Progenitor cell of endocrine pancreas (in vitro differentiated cells): ENCODE measurements around the gene OR5B21. TPM values are rescaled to one million over a fixed set of nuclear protein-coding genes. Genes with fewer than 3 reads are reported as not detected.

Experiments used
- DNase-seq: peaks from one replicate; pipeline ENCODE4 v3.0.0; 2021; ENCODE audit warnings: low spot score; ENCODE audit not compliant: unreplicated experiment
- H3K27ac Mint-ChIP-seq: 2 replicates; pipeline ENCODE4 v1.8.0; 2021; ENCODE audit warnings: mild to moderate bottlenecking, moderate library complexity, mixed read lengths
- H3K27me3 Mint-ChIP-seq: 2 replicates; pipeline ENCODE4 v1.8.0; 2021; ENCODE audit warnings: mixed read lengths
- H3K36me3 Mint-ChIP-seq: 2 replicates; pipeline ENCODE4 v1.8.0; 2022; ENCODE audit warnings: mixed read lengths; ENCODE audit not compliant: insufficient read depth
- H3K4me1 Mint-ChIP-seq: 2 replicates; pipeline ENCODE4 v1.8.0; 2021; ENCODE audit warnings: low read depth, mixed read lengths
- H3K4me3 Mint-ChIP-seq: 2 replicates; pipeline ENCODE4 v1.8.0; 2021; ENCODE audit warnings: low read depth, mild to moderate bottlenecking, moderate library complexity, mixed read lengths
- H3K9me3 Mint-ChIP-seq: 2 replicates; pipeline ENCODE4 v1.8.0; 2021; ENCODE audit warnings: low read depth, mixed read lengths
- total RNA-seq: library from RNA; stranded (reverse); gene quantifications from 2 replicates; pipeline ENCODE4 v1.2.1, GENCODE V29; 2021
- TF ChIP-seq, protein P1 (sequence below): fragments of 200-600 bp; sonication (generic); IDR thresholded peaks from one replicate; pipeline ENCODE4 v1.5.0; 2021; ENCODE audit warnings: antibody characterized with exemption, mild to moderate bottlenecking; ENCODE audit not compliant: unreplicated experiment

OR5B21 gene
- total RNA-seq, 1 donor from 2014 or later, result not detected

DNA sequence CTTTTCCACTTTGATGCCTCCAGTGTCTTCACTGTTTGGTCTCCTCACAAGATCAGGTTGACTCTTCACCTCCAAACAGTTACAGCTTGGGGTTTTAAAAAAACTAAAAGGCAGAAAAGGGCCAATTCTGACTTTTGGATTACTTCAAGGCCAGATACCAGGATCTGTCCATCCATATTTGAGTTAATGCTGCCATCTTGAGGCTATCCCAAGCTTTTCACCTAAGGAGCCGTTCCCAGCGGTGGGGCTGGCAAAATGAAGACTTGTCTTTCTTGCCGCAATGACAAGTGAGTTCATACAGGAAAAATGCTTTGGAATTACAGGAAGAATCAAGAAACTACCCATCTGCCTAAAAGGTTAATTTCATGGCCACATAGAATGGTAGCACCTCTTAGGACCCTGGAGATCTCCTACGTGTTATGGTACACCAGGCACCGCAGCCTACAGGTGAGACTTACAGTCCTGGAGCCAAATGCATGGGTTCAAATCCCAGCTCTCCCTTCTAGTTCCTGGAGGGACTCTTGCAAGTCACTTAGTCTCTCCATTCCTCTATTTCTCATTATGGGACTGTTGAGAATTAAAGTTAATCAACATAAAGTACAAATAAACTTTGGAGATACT is 6.0 kb upstream of the OR5B21 start:
- TF ChIP-seq, protein P1, sequence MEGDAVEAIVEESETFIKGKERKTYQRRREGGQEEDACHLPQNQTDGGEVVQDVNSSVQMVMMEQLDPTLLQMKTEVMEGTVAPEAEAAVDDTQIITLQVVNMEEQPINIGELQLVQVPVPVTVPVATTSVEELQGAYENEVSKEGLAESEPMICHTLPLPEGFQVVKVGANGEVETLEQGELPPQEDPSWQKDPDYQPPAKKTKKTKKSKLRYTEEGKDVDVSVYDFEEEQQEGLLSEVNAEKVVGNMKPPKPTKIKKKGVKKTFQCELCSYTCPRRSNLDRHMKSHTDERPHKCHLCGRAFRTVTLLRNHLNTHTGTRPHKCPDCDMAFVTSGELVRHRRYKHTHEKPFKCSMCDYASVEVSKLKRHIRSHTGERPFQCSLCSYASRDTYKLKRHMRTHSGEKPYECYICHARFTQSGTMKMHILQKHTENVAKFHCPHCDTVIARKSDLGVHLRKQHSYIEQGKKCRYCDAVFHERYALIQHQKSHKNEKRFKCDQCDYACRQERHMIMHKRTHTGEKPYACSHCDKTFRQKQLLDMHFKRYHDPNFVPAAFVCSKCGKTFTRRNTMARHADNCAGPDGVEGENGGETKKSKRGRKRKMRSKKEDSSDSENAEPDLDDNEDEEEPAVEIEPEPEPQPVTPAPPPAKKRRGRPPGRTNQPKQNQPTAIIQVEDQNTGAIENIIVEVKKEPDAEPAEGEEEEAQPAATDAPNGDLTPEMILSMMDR, result peak; percentile 78
- peak; percentile 32 for DNase-seq
- Mint-ChIP-seq H3K4me3 (no peak overlapping the region), H3K36me3 (no peaks in the 10 kb centered on the region), H3K4me1 (peaks cover 9% of the 10 kb centered on the region), H3K27ac (no peak overlapping the region), H3K9me3 (no peaks in the 10 kb centered on the region), H3K27me3 (peaks cover 17% of the 10 kb centered on the region)

DNA sequence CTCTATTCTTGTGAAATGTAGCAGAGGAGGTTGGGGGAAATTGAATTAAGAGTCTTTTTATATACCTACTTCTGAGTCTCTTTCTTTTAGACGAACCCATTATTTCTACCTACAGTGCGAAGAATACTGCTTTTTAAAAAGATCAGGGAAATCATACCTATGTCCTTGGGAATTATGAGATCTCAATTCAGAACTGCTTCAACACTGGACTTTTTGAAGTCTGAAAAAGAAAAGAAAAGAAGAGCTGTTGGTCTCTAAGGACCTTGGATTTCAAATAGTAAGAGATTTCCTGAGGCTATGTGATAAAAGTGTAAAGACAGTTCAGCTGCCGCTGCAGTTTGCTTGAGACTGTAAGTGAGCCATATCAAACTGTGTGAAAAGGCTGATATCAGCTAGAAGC is 3.7 kb upstream of the OR5B21 start:
- Mint-ChIP-seq H3K4me1 (peaks cover 9% of the 10 kb centered on the region), H3K27me3 (peaks cover 3% of the 10 kb centered on the region), H3K27ac (no peak overlapping the region), H3K4me3 (no peak overlapping the region), H3K9me3 (no peaks in the 10 kb centered on the region), H3K36me3 (no peaks in the 10 kb centered on the region)
- TF ChIP-seq, protein P1, result no peak
- no peak for DNase-seq

DNA sequence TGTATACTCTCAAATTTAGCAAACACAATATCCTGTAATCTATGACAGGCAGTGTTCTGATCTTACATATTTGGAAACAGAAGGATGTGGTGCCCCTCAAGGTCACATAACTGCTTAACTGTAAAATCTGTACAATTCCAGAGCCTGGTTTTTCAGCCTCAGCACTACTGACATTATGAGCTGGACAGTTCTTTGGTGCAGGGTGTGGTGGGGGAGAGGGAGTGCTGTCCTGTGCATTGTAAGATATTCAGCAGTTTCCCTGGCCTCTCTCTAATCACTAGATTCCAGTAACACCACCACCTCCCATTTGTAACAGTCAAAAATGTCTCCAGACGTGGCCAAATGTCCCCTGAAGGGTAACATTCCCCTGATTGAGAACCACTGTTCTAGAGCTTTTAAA is 1.8 kb upstream of the OR5B21 start:
- Mint-ChIP-seq H3K4me3 (no peak overlapping the region), H3K4me1 (peaks cover 9% of the 10 kb centered on the region)

DNA sequence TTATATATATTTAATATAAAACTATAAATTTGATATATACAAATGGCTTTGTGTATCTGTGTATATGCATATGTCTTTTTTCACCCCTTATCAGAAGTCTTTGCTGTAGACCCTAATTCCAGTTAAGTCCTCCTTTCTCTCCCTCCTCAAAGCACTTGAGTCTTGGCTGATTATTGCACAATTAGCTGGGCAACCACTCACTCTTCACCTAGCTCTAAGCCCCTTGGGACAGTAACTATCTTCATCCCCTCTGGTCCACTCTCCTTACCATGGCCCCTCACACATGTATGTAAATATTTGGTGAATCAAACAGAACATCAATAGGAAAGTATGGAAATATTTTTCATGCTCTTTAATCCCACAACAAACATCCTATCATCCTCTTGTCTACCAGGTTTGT is 909 bp upstream of the OR5B21 start:
- Mint-ChIP-seq H3K36me3 (no peaks in the 10 kb centered on the region), H3K4me3 (no peak overlapping the region), H3K4me1 (peaks cover 9% of the 10 kb centered on the region), H3K27ac (no peak overlapping the region), H3K9me3 (no peaks in the 10 kb centered on the region), H3K27me3 (no peaks in the 10 kb centered on the region)
- no peak for DNase-seq
- TF ChIP-seq, protein P1, result no peak

More for the DNA sequence above, 1.8 kb upstream of the OR5B21 start:
- Mint-ChIP-seq H3K27me3 (no peaks in the 10 kb centered on the region), H3K36me3 (no peaks in the 10 kb centered on the region), H3K27ac (no peak overlapping the region), H3K9me3 (no peaks in the 10 kb centered on the region)
- no peak for DNase-seq
- TF ChIP-seq, protein P1, result no peak

DNA sequence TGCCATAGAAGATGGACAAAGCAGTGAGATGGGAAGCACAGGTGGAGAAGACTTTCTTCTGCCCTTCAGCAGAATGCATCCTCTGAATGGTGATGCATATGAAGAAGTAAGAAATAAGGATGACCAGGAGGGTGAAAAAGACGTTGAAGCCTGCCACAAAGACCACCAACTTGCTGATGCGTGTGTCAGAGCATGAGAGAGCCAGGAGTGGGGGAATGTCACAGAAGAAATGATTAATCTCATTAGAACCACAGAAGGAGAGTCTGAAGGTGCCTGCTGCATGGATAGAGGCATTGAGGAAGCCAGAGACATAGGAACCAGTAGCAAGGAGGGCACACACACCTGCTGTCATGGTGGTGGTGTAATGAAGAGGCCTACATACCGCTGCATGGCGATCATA is 550 bp downstream of the OR5B21 start:
- Mint-ChIP-seq H3K36me3 (no peaks in the 10 kb centered on the region), H3K27ac (no peak overlapping the region), H3K9me3 (no peaks in the 10 kb centered on the region), H3K27me3 (no peaks in the 10 kb centered on the region), H3K4me3 (no peak overlapping the region), H3K4me1 (peaks cover 6% of the 10 kb centered on the region)
- DNase-seq, result no peak
- TF ChIP-seq, protein P1, result no peak
